Testis (tissue), 2 donors: Measurements from ENCODE around the gene SLC13A5.

Source experiments
- CTCF ChIP-seq, 3 experiments: fragments of 450-650 bp in 2 of 3; fragments of 200-600 bp in 1 of 3; sonication (generic) in 1 of 3; IDR thresholded peaks; one replicate each; pipeline ENCODE4 v1.5.1; 2016 to 2019; ENCODE audit warnings: antibody characterized with exemption in 3 of 3, mild to moderate bottlenecking in 2 of 3, moderate library complexity in 1 of 3
- POLR2A ChIP-seq: fragments of 450-650 bp; IDR thresholded peaks from one replicate; pipeline ENCODE4 v1.6.1; 2017; ENCODE audit warnings: antibody characterized with exemption, mild to moderate bottlenecking, moderate library complexity

GRCh38 chr17:6706499-6706898 lies 6.7 kb downstream of the SLC13A5 start:
- TF ChIP-seq CTCF (IDR thresholded peaks at IDR 0.05) = no peak
- no peak for TF ChIP-seq POLR2A
